NCI-H2029 treated with DMSO at 0.1 percent for 48 hours (cell line): ENCODE measurements around the gene PTPRD.
"Not testable (repeated sequence)": the region's sequence is repeated elsewhere in the genome, so short reads cannot be mapped to it uniquely, and the experiment has no call there.

Experiments used
- DNase-seq: peaks from one replicate; lab custom pipeline; 2025; lab: John Stamatoyannopoulos, UW

Gene PTPRD

DNA sequence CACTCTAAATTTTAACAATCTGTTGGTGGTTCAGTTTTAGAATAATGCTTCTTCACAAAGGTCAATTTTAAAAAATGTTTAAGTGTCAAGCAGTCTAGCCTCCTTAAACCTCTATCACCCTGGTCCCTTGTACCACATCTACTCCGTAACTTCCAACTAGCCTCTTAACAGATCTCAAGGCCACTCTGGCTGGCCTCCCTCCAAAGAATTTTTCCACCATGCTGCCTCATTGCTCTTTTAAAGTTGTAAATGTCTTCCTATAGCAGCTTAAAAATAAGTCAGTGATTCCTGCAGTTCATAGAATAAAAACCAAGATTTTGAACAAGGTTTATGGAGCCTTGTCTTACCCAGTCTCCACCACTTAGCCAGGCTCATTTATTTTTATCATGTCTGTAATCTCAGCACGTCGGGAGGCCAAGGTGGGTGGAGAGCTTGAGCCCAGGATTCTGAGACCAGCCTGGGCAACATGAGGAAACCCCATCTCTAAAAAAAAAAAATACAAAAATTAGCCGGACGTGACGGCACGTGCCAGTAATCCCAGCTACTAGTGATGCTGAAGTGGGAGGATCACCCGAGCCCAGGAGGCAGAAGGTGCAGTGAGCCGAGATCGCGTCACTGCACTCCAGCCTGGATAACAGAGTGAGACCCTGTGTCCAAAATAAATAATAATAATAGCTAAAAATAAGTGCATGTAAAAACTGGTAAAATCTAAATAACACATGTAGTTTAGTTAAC, 1888.4 kb downstream of the PTPRD start:
- DNase-seq = no peak

DNA sequence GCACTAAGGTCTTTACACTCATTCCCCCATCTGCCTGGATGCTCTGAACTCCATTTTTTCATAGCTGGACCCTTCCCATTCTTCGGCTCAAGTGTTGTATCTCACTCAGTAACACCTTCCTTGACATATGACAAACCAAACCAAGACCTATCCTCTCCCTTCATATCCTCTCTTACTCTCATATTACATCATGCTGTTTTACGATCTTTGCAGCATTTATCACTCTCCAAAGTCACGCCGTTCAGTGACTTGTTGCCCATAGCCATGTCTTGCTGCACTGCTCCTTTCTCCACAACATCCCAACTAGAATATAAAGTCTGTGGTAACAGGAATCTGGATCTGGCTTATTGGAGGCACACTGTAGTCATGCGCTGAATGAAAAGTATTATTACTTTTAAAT, 1889.6 kb downstream of the PTPRD start:
- DNase-seq = no peak

DNA sequence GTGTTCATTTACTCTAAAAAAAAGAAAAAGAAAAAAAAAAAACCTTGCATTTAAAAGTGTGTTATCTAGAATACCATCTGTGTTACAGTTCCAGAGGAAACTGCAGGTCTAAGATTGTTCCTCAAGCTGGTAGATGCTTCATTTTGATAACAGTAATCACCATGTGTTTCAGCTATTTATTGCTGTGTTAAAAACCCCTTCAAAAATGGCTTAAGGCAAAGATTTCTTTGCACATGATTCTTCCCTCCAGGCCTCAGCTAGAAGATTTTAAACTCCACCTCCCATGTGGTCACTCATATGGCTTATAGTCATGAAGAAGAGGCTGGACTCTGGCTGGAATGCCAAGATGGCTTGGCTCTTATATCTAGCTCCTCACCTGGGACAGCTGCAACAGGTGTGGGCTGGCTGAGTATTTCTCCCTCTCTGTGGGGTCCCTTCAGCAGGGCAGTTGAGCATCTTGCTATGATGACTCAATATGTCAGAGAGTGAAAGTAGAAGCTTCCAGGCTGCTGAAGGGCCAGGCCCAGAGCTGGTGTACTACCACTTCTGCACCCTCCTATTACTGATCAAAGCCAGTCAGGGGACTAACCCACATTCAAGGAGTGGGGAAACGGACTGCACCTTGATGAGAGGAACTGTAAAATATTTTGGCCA, 1892.8 kb downstream of the PTPRD start:
- DNase-seq = no peak

DNA sequence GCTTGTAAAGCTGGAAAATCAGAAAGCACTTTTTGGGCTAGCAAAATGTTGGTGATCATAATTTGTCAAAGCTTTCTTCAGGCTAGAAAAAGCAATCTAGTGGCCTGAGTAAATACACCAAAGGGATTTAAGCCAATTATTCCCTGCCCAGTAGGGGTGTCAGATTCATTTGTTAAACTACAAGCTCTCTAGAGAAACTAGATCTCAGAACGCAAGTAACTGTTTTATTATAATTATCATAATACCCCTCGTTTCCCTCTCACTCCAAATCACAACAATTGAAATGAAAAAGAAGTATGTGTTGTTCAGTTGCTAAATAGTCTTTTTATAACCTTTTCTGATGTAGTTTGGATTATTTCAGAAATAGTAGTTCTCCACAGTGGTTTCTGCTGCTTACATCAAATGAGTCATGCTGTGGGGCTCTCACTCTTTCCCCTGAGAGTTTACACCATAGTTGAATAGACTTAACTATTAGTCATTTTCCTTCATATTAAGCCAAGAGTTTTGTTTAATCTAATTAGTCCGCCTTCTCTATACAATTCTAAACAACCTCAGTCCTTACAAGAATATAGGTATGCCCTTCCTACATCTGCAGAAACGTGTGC, 1894.6 kb downstream of the PTPRD start:
- no peak for DNase-seq

DNA sequence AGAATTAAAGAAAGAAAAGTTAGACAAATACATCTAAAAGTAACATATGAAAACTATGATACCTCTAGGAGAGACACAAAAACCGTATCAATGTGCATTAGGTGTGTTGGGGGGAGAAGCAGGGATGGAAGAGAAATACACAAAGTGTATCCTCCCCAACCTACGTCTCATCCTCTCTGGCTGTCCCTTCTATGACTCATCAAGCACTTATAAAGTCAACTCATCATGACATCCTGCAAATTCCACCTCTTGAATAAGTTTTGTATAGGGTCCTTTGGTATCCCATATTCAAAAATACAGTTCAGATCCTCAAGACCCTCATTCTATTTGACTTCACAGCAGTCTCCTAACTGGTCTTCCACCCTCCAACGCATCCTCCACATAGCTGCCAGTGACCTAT, 1895.7 kb downstream of the PTPRD start:
- DNase-seq = no peak

DNA sequence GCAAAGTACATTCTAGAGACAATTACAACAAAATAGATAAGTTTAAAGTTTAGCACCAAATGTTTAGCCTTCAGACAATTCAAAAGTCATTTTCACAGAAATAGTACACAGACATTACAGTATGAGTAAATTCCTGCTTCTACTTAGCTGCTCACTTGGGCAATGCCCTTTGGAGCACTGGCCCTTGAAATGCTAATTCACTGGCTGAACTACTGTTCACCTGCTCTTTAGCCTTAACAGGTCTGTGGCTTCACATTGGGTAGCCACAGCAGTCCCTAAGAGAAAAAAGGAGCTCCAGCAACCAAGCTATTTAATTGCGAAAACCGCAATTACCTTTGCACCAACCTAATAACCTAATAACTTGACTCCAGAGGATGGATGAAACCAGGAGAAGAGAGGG, 1897.0 kb downstream of the PTPRD start:
- DNase-seq = no peak

DNA sequence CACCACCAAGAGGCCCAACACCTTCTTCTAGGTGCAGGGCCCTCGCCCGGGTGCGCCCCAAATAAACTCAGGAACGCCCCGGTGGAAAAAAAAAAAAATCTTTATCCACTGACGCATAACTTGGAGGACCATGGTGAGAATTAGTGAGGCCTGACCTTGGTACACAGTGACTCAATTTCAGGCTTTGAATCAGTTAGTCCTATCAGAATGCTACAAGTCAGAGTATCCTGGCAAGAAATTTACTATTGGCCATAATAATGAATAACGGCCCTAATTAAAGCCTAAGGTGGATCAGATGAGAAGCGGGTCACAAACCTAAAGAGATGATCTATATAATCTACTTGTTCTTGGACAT, 1899.0 kb downstream of the PTPRD start:
- no peak for DNase-seq

DNA sequence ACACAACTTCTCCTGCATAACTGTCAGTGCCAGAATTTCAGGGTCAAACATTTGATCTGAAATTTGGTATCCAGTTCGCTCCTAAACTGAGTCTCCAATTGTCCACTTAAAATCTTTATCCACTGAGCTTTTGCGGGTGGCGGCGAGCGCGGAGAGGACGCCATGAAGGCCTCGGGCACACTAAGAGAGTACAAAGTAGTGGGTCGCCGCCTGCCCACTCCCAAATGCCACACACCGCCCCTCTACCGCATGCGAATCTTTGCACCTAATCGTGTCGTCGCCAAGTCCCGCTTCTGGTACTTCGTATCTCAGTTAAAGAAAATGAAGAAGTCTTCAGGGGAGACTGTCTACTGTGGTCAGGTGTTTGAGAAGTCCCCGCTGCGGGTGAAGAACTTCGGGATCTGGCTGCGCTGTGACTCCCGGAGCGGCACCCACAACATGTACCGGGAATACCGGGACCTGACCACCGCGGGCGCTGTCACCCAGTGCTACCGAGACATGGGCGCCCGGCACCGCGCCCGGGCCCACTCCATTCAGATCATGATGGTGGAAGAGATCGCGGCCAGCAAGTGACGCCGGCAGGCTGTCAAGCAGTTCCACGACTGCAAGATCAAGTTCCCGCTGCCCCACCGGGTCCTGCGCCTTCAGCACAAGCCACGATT, 1899.5 kb downstream of the PTPRD start:
- DNase-seq = no peak

DNA sequence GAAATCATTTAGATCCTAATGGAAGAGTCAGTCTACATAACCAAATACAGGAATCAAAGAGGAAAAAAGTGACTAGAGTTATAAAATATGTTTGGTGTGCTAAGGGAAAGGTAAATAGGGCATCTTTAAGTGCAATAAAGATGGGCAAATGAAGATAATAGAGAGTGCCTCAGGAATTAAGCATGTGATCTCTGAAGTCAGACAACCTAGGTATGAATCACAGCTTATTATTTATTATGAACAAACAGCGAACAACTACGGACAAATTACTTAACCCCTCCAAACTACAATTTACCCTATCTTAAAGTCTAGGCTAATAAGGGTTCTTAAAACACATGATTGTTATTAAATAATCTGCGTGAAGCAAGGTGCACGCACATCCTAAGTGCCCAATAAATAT, 1903.1 kb downstream of the PTPRD start:
- DNase-seq = no peak

DNA sequence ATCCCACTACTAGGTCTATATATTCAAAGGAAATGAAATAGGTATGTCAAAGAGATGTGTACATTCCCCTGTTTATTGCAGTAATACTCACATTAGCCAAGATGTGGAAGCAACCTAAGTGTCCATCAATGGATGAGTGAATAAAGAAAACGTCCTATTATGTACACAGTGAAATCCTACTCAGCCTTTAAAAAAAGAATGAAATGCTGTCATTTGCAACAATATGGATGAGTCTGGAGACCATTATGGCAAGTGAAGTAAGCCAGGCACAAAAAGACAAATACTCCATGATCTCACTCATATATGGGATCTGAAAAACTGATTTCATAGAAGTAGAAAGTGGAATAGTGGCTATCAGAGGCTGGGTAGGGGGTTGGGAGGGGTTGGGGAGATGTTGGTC, 1904.1 kb downstream of the PTPRD start:
- no peak for DNase-seq

DNA sequence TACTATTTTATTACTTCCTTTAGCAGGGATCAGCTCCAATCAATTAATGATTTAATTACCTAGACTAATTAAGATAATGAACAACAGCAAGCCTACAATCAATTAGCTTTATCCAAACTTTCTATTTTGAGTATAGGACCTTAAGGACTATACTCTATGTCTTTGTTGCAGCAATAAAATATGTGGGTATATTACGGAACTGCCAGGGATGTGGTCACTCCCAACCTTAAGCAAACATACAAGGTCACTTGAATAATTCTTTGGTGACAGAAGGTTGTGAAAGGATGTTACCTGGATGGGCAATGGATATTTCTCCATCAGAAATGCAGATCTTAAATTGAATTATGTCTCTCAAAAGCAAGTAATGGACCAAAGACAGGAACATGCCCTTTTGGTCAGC, 1905.8 kb downstream of the PTPRD start:
- DNase-seq = no peak

DNA sequence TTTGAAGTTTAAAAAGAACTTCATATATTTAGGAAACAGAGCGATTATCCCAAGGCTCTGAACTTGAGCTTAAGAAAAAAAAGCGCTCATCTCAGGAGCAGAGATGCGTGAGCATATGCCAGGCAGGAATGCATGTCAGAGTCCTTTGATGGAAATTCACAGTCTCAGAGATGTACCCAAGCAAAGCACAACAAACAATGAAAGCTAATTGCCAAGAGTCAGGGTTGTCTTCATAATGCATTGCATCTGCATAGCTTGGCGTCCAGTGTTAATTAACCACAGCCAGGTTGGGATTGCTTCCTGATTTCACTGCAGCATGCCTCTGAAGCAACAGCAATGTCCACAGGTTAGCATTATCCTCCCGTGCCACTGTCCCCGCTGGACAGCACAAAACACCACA, 1906.3 kb downstream of the PTPRD start:
- DNase-seq = no peak

DNA sequence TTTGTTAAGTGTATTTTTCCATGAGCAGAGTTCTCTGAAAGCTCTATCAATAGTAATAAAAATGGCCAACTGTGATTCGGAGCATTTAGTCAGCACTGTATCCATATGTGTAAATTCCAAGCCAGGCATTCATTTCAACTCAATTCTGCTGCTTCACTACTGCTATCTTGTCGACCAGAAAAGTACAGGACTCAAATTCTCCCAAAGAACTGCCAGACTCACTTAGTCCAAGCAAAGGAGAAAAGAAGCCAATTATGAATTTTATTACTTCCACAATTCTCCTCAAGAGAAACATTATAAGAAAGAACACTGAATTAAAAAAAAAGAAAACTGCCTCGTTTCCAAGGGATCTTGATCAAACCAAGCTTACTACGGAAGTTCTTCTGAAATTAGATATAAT, 1906.9 kb downstream of the PTPRD start:
- DNase-seq = no peak

DNA sequence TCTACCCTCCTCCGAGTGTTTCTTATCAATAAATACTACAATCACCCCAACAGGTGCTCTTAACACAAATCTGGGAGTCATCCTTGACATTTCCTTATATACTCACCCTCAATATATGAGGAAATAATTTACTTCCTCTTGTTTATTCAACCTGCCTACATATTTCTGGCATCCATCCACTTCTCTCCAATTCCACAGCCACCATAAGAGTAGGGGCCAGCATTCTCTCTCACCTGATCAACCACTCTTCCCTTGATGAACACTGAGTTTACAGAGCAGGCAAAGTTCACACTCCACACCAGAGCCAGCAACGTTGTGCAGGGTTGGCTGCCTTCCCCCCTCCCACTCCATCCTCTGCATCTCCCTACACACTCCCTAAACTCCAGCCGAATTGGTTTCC, 1908.9 kb downstream of the PTPRD start:
- DNase-seq = no peak

DNA sequence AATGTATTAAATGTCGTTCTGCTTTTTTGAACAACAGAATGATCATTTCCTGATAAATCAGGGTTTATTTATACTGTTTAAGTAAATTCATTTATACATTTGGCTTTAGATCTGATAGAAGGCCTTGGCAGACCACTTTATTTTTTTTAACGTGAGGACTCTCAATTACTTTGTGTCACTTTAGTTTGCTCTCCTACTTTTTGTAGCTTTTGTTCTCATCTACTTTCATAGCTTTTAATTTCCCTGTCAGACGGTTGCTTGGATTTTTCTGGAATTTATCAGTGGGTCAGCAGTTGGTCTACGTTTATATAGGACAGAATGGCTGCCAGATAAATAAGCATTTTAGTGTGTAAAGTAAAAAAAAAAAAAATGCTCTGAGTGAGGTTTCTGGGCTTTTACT, 1910.9 kb downstream of the PTPRD start:
- DNase-seq = no peak

DNA sequence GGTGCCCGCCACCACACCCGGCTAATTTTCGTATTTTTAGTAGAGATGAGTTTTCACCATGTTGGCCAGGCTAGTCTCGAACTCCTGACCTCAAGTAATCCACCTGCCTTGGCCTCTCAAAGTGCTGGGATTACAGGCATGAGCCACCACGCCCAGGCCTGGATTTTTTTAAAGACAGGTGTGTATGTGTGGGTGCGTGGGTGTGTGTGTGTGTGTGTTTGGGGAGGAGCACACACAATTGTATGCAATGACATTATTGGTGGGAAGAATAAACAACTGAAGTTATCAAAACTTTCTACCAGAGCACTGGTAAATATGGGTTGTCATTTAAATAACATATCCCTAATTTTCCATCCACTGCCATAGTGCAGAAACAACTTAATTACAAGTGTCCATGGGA, 1915.2 kb downstream of the PTPRD start:
- not testable (repeated sequence) for DNase-seq

DNA sequence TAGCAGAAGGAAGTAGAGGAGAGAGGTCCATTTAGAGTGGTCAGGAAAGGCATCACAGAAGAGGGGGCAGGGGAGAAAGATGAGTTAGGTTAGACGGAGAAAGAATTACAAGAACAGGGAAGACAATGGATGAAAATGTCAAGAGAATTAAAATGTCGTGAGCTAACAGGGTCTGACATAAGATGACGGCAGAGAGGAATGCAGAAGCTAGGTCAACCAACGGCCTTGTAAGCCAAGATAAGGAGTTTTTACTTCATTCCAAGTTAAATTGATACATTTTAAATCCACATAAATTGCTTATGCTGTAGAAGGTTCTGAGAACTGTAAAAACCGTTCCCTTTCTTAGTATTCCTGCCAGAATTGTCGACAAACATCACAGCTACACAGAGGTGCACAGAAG, 1916.3 kb downstream of the PTPRD start:
- no peak for DNase-seq

DNA sequence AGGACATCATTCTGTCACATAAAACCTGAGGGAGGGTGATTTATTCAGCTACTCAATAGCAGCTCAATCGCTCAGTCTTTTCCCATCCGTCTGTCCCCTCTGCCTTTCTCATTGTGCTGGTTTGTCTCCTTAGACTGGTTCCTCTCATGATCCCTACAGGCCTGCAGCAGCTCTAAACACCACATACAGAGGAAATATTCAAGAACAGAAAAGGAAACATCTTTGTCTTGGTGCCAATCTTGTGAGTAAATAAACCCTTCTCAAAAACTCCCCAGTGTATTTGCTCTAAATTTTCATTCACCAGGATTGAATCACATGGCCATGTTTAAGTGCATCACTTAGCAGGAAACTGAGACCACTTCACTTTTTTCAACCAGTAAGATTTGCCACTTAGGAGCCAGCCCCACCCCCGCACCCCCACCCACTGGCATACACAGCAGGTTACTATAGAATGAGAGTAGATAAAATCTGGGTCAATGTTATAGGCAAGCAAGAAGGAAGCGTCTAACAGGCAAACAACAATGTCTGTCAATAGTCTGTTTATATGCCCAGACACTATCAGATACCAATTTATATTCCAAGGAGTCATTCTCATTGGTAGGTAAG, 1917.7 kb downstream of the PTPRD start:
- DNase-seq = peak; percentile 44

DNA sequence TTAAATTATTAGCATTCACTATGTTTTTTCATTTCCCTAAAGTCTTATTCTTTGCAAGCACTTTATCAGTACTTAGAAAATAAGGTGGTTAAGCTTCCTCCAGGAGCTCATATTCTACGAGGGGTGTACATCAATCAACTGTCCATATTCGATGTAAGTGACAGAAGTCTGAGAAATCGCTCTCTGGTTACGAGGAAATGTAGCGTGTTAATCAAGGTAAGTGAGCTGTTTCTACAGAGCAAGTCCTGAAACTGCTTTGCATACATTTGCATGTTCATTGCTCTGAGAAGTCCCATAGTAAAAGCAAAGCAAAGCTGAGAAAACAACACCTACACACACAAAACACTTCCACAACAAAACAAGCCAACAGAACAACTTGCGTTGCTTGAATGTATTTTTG, 1919.3 kb downstream of the PTPRD start:
- DNase-seq = no peak

DNA sequence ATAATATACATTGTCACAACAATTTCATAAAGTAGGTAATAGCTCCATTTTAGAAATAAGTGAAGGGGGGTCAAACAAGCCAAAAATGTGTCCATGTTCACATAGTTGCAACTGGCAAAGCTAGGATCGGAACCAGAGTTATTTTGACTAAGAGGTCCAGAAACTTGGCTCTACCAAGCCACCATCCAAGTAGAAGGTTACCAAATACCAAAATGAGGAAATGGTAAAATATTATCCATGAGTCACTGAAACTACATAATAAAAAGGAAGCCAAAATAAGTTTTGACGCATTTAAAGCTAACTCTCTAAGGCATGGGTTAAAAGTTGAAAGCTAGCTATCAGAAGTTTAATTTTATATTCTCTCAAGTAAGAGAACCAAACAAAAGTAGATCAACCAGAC, 1926.3 kb downstream of the PTPRD start:
- no peak for DNase-seq

DNA sequence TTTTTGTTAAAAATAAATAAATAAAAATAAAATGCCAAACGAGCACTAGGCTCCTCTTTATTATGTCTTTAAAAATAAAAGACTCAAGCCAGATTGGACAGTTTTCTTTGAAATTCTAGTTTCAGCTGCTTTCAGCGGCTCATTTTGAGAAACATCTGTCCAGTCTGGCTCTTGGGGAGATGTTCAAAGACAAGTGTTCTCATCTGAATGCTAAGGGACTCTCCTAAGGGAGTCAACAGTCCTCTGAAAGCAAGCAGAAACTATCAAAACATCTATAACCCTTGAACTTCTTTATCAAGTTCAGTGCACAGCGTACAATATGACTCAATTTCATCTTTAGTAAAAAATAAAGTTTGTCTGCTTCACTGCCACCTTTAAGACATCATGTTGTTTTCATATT, 1927.0 kb downstream of the PTPRD start:
- no peak for DNase-seq

DNA sequence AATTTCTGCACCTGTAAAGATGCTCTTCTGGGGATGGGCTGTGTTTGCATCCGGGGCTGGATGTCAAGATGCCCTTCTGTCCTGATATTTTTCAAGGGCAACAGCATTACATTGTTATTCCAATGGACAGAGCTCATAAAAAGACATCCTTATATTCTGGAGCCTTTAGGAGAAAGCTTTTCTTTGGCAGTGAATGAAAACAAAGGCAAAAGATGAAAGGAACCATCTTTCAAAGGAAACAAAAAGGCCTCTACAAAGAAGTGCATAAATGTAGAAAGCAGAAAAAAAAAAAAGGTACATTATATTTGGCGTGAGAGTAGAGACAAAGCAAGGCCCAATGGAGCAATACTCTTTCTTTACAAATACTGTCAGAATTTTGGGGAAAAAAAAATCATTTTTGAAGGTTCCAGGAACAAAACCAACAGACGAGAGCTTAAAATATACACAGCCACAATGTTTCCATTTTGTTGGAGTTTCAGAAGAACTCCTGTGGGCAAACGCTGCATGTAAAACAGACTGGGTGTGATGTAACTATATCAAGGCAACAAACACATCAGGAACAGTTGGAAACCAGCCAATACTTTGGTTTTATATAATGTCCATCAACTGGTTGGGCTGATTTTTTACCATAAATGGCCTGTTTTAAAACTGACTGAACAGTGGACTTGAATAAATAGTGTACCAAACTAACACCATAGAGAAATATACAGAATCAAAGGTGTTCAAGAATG, 1927.7 kb downstream of the PTPRD start:
- DNase-seq = no peak
